HCT116 (cell line): ENCODE results near the gene MAST4.

Experiments used
- ATF3 ChIP-seq: IDR thresholded peaks from 2 replicates; pipeline ENCODE4 v1.6.1; 2012
- CTCF ChIP-seq, 3 experiments: fragments of 200-600 bp in 1 of 3; sonication (generic) in 1 of 3; IDR thresholded peaks in 2 of 3; conservative IDR thresholded peaks in 1 of 3; 2 replicates each; pipeline ENCODE4 v1.5.1; 2012 to 2017; ENCODE audit warnings: low read depth in 2 of 3, low read length in 2 of 3, antibody characterized with exemption in 1 of 3, borderline replicate concordance in 1 of 3, control low read depth in 1 of 3, mild to moderate bottlenecking in 1 of 3, mixed read lengths in 1 of 3, mixed run types in 1 of 3, moderate library complexity in 1 of 3; ENCODE audit not compliant: insufficient read depth in 1 of 3
- EZH2 ChIP-seq: fragments of 200-600 bp; sonication (generic); IDR thresholded peaks from 2 replicates; pipeline ENCODE4 v1.6.1; 2017; ENCODE audit warnings: antibody characterized with exemption, mixed run types
- EZH2phosphoT487 ChIP-seq: fragments of 200-600 bp; IDR thresholded peaks from 2 replicates; pipeline ENCODE4 v1.6.1; 2018; ENCODE audit warnings: antibody characterized with exemption, borderline replicate concordance
- POLR2A ChIP-seq: IDR thresholded peaks from 2 replicates; pipeline ENCODE4 v1.7.0; 2011; ENCODE audit warnings: borderline replicate concordance; ENCODE audit not compliant: insufficient read depth, insufficient read length; ENCODE audit errors: extremely low read depth
- POLR2AphosphoS5 ChIP-seq: IDR thresholded peaks from 2 replicates; pipeline ENCODE4 v1.6.1; 2011; ENCODE audit warnings: mild to moderate bottlenecking, low read depth, low read length, moderate library complexity
- RAD21 ChIP-seq: IDR thresholded peaks from 2 replicates; pipeline ENCODE4 v1.6.1; 2012; ENCODE audit warnings: low read depth, mild to moderate bottlenecking
- REST ChIP-seq: IDR thresholded peaks from 2 replicates; pipeline ENCODE4 v1.6.1; 2012; ENCODE audit warnings: low read depth
- SRF ChIP-seq: IDR thresholded peaks from 2 replicates; pipeline ENCODE4 v1.6.1; 2012; ENCODE audit warnings: low read depth
- TCF7L2 ChIP-seq: IDR thresholded peaks from 2 replicates; pipeline ENCODE4 v1.7.0; 2011; ENCODE audit warnings: borderline replicate concordance, inconsistent platforms; ENCODE audit not compliant: insufficient read depth, insufficient read length; ENCODE audit errors: extremely low read depth
- ZBTB33 ChIP-seq: IDR thresholded peaks from 2 replicates; pipeline ENCODE4 v1.6.1; 2011; ENCODE audit warnings: mild to moderate bottlenecking, low read length, moderate library complexity; ENCODE audit not compliant: insufficient replicate concordance; ENCODE audit errors: extremely low read depth
- ZNF274 ChIP-seq: fragments of 200-500 bp; sonication (Bioruptor generic); IDR thresholded peaks from 2 replicates; pipeline ENCODE4 v1.6.1; 2014; ENCODE audit warnings: mild to moderate bottlenecking, low read depth, low read length, inconsistent platforms

- TF ChIP-seq CTCF (IDR thresholded peaks at IDR 0.05 in 2 of 3, conservative IDR thresholded peaks at IDR 0.05 in 1 of 3; ENCODE audit: borderline replicate concordance in 1 of 3, insufficient read depth in 1 of 3, low read depth in 2 of 3, low read length in 2 of 3) (no peak), EZH2phosphoT487 (no peak), RAD21 (no peak), POLR2AphosphoS5 (no peak), POLR2A (no peak), EZH2 (no peak), ZNF274 (no peak), TCF7L2 (no peak), SRF (no peak), ATF3 (no peak), ZBTB33 (no peak), REST (no peak)
These were observed 42.8 kb downstream of the MAST4 start for GRCh38 chr5:66639037-66639436.
